ENCODE measurements around the gene NPIPB4. TPM values are rescaled to one million over a fixed set of nuclear protein-coding genes. Genes with fewer than 3 reads are reported as not detected.
"Not testable (repeated sequence)": the region's sequence is repeated elsewhere in the genome, so short reads cannot be mapped to it uniquely, and the experiment has no call there.

NPIPB4 gene
- total RNA-seq = 100 to 1,000 TPM; 230 to 277 TPM

DNA sequence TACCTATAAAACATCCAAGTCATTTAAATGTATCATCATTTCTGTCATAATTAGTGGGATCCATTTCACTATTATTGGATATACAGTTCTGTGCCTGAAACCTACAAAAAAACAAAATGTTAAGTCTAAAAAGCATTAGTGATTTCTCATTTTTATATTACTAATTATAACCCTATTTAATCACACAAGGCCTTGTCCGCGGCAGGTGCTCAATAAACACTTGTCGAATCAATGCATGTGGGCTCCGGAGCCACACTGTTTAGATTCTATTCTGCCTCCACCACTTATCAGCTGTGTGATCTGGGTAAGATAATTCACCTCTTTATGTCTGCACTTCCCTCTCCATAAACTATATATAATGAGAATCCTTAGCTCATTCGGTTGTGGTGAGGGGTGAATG lies at the start of gene NPIPB4:
NPIPB4 (minus strand) TSS at position 101 of the 400 bp plus-strand sequence. CDS start 378 bp downstream, outside the sequence.
- H3K36me3 Mint-ChIP-seq; H3K9me3 Mint-ChIP-seq; DNase-seq (ENCODE audit: low spot score in 2 of 2); H3K27ac Mint-ChIP-seq; ATAC-seq: not testable (repeated sequence)

DNA sequence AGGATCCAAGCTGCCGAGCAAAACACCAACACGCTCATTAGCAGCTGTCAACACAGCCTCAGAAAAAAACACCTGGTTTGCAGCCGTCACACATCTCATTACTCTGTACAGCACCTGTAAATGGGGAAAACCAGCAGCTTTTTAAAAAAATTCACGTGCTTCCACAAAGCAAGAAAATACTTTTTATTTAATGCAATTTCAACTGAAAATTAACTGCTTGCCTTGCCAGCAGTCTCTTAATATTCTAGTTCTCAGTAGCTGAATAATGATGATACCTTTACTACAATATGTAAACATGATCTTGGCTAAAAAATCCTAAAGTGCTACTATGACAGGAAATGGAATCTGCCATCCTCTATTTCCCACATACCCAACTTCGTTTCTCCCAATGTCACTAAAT lies 41.4 kb upstream of the NPIPB4 start:
- not testable (repeated sequence) for ATAC-seq; DNase-seq (ENCODE audit: low spot score in 2 of 2)

DNA sequence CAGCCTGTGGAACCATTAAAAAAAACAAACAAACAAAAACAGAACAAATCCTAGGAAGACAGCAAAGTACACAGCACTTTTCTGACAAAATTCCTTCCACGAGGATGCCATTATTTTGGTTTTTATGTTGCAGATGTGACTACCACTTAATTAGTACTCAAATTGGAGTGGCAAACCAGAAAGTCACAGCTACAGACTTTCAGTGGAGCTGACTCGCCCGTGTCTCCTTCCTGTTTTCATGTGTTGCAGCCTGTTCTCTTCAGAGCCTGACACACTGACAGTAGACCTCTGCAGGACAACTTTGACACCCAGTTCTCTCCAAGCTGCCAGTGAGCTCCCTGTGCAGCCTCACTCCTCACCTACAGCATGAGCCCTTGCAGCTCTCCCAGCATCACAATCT lies 24.4 kb upstream of the NPIPB4 start:
- DNase-seq (ENCODE audit: low spot score in 2 of 2) = peak in 1 of 2 donors; percentile 34
- H3K27ac Mint-ChIP-seq, H3K9me3 Mint-ChIP-seq, H3K36me3 Mint-ChIP-seq, ATAC-seq: not testable (repeated sequence)

More for the DNA sequence above, 41.4 kb upstream of the NPIPB4 start:
- not testable (repeated sequence) for H3K9me3 Mint-ChIP-seq, H3K36me3 Mint-ChIP-seq, H3K27ac Mint-ChIP-seq

DNA sequence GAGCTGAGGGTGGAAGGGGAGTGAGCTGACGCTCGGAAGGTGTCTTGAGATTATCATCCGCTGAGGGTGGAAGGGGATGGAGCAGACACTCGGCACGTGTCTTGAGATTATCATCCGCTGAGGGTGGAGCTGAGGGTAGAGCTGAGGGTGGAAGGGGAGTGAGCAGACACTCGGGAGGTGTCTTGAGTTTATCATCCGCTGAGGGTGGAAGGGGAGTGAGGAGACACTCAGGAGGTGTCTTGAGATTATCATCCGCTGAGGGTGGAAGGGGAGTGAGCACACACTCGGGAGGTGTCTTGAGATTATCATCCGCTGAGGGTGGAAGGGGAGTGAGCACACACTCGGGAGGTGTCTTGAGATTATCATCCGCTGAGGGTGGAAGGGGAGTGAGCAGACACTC lies 20.4 kb downstream of the NPIPB4 start:
- H3K36me3 Mint-ChIP-seq; H3K27ac Mint-ChIP-seq; ATAC-seq; DNase-seq (ENCODE audit: low spot score in 2 of 2); H3K9me3 Mint-ChIP-seq: not testable (repeated sequence)

GRCh38 chr16:21836334-21836733 lies 21.2 kb downstream of the NPIPB4 start:
- H3K36me3 Mint-ChIP-seq; DNase-seq (ENCODE audit: low spot score in 2 of 2); H3K27ac Mint-ChIP-seq; H3K9me3 Mint-ChIP-seq; ATAC-seq: not testable (repeated sequence)

- not testable (repeated sequence) for H3K36me3 Mint-ChIP-seq; DNase-seq (ENCODE audit: low spot score in 2 of 2); H3K27ac Mint-ChIP-seq; H3K9me3 Mint-ChIP-seq; ATAC-seq
These were observed 21.8 kb downstream of the NPIPB4 start for GRCh38 chr16:21835747-21836146.

- H3K27ac Mint-ChIP-seq; H3K36me3 Mint-ChIP-seq; ATAC-seq; H3K9me3 Mint-ChIP-seq; DNase-seq (ENCODE audit: low spot score in 2 of 2): not testable (repeated sequence)
These were observed 23.3 kb downstream of the NPIPB4 start for GRCh38 chr16:21834211-21834610.

GRCh38 chr16:21829929-21830328 lies 27.6 kb downstream of the NPIPB4 start:
- not testable (repeated sequence) for H3K27ac Mint-ChIP-seq; H3K9me3 Mint-ChIP-seq; DNase-seq (ENCODE audit: low spot score in 2 of 2); H3K36me3 Mint-ChIP-seq; ATAC-seq

DNA sequence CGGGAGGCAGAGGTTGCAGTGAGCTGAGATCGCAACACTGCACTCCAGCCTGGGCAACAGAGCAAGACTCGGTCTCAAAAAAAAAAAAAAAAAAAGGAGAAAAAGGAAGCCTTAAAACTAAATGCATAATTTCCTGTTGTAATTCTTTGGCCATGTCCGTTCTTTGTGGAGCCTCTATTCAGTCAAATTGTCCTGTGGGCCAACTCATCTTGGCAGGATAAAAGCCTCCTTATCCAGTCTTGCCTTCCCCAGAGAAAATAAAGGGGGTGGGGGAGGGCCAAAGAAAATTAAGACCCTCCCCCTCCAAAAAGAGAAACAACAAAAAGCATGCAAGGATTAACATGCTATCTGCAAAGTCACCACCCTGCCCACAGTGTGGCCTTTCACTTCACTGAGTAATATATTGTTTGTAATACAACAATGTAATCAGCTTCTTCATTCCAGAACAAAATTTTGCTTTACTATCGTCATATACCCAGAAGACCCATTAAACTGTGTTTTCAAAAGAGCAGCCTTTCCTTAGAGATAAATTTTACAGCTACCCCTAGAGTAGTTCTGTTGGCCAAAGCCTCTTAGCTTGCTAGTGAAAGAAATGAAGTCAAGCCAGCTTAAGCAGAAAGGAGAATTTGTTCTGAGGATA lies 31.4 kb downstream of the NPIPB4 start:
- ATAC-seq; DNase-seq (ENCODE audit: low spot score in 2 of 2); H3K27ac Mint-ChIP-seq; H3K36me3 Mint-ChIP-seq; H3K9me3 Mint-ChIP-seq: not testable (repeated sequence)

DNA sequence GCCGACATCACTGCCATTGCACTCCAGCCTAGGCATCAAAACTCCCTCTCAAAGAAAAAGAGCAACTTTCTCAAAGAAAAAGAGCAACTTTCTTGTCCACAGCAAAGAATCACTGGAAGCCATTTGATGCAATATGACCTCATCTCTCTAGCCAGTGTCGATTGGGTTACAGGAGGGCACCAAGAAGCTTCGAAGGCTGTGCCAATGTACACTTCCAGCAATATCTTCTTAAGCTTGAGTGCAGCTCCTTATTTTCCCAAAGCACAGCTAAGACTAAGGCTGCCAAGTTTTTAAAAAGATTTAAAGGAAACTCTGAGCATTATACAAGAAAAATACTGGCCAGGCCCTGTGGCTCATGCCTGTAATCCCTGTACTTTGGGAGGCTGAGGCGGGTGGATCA lies 32.0 kb downstream of the NPIPB4 start:
- not testable (repeated sequence) for H3K9me3 Mint-ChIP-seq; DNase-seq (ENCODE audit: low spot score in 2 of 2); H3K36me3 Mint-ChIP-seq; H3K27ac Mint-ChIP-seq; ATAC-seq

- not testable (repeated sequence) for DNase-seq (ENCODE audit: low spot score in 2 of 2); H3K9me3 Mint-ChIP-seq; ATAC-seq; H3K27ac Mint-ChIP-seq
- peaks cover 20% of the 10 kb centered on the region in 2 donors for H3K36me3 Mint-ChIP-seq
These were observed 34.3 kb downstream of the NPIPB4 start for GRCh38 chr16:21823258-21823657.

- Mint-ChIP-seq H3K36me3 (peaks cover 20% of the 10 kb centered on the region in 2 donors), H3K27ac (peak overlapping the region; percentile 98 to 99)
- not testable (repeated sequence) for ATAC-seq; DNase-seq (ENCODE audit: low spot score in 2 of 2); H3K9me3 Mint-ChIP-seq
These were observed 36.6 kb downstream of the NPIPB4 start for GRCh38 chr16:21820908-21821465.

- DNase-seq (ENCODE audit: low spot score in 2 of 2) = peak; percentile 65 to 79
- Mint-ChIP-seq H3K36me3 (peaks cover 20% of the 10 kb centered on the region in 2 donors), H3K27ac (peak overlapping the region; percentile 98 to 99)
- not testable (repeated sequence) for H3K9me3 Mint-ChIP-seq
- ATAC-seq = peak; percentile 98
These were observed 37.3 kb downstream of the NPIPB4 start for GRCh38 chr16:21820028-21820907.

DNA sequence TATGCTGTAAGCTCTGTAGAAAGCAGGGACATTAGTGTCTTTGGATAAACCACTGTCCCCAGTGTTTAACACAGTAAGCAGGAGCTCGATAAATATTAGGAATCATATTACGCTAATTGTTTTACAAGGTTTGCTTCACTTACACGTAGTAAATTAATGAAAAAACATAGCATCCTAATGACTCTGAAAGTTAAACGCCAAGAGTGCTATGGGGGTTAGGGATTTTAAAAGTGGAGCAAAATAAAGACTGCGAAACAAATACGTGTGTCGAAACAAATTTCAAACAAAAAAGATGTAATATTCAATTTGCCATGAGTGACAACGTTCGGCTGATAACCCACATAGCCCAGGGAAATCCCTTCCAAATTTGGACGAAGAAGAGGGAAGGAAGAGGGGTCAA lies 37.9 kb downstream of the NPIPB4 start:
- DNase-seq (ENCODE audit: low spot score in 2 of 2); ATAC-seq; H3K9me3 Mint-ChIP-seq: not testable (repeated sequence)
- Mint-ChIP-seq H3K36me3 (peaks cover 20% of the 10 kb centered on the region in 2 donors), H3K27ac (peak overlapping the region; percentile 93 to 98)

DNA sequence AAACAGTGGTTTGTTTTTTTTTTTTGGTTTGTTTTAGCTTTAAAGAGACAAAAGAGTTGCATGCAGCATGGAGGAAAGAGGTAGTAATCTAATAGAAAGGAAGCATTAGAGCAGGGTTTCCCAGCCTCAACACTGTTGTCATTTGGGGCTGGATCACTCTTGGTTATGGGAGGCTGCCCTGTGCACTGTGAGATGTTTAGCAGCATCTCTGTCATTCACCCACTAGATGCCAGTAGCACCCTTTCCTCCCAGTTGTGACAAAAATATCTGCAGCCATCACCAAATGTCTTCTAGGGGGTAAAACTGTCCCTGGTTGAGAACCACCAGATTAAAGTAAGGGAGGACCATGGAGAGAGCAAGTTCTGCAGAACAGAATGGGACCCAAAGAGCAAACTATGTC lies 40.5 kb downstream of the NPIPB4 start:
- Mint-ChIP-seq H3K27ac (peak overlapping the region in 1 of 2 donors; percentile 26), H3K36me3 (peaks cover 20% of the 10 kb centered on the region in 2 donors)
- ATAC-seq = peak in 1 of 2 donors; percentile 39
- not testable (repeated sequence) for DNase-seq (ENCODE audit: low spot score in 2 of 2); H3K9me3 Mint-ChIP-seq

DNA sequence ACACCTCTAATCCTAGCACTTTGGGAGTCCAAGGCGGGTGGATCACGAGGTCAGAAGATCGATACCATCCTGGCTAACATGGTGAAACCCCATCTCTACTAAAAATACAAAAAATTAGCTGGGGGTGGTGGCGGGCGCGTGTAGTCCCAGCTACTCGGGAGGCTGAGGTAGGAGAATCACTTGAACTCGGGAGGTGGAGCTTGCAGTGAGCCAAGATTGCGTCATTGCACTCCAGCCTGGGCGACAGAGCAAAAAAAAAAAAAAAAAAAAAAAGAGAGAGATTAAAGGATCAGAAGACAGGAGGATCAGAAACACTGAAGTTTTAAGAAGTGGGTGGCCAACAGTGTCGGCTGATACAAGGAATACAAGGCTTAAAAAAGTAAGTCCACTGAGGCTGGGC lies 41.9 kb downstream of the NPIPB4 start:
- H3K9me3 Mint-ChIP-seq; ATAC-seq; H3K27ac Mint-ChIP-seq; DNase-seq (ENCODE audit: low spot score in 2 of 2): not testable (repeated sequence)
- H3K36me3 Mint-ChIP-seq = peaks cover 19 to 20% of the 10 kb centered on the region in 2 donors

DNA sequence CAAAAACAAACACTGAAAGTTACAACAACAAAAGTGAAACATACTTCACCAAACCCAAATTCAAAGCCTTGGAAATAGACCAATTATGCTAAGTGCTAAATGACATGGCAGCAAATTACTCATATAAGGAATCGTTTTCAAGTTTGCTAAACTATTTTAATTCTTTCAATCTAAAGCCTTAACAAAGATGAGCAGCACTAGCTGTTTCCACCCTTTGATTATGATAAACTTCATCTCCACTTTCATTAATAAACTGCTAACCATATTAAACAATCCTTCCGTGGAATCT lies 55.2 kb downstream of the NPIPB4 start:
- not testable (repeated sequence) for H3K27ac Mint-ChIP-seq; DNase-seq (ENCODE audit: low spot score in 2 of 2); H3K9me3 Mint-ChIP-seq; H3K36me3 Mint-ChIP-seq
- peak in 1 of 2 donors; percentile 73 for ATAC-seq
